ENCODE data around the gene TMOD1. TPM values are rescaled to one million over a fixed set of nuclear protein-coding genes. Genes with fewer than 3 reads are reported as not detected.

Gene TMOD1
- total RNA-seq, 1 donor from 2014 or later = 0.79 TPM

DNA sequence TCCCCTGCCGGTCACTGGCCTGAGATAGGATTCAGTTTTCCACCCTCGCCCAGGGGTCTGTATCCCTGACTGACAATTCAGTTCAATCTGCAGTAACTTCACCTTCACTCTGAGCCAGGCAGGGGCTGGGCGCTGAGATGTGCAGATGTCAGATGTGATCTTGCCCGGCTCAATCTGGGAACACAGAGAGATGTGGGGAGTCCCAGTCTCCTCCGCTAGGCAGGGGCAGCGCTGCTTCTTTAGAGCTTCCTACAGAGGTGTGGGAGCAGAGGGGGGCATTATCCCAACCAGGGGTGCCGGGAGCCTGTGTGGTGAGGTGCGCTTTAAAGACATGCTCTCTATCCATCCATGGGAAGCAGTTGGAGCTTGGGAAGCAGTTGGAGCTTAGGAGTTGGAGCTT lies 14.6 kb downstream of the TMOD1 start:
- DNase-seq (ENCODE audit: low read depth in 2 of 2) = no peak

DNA sequence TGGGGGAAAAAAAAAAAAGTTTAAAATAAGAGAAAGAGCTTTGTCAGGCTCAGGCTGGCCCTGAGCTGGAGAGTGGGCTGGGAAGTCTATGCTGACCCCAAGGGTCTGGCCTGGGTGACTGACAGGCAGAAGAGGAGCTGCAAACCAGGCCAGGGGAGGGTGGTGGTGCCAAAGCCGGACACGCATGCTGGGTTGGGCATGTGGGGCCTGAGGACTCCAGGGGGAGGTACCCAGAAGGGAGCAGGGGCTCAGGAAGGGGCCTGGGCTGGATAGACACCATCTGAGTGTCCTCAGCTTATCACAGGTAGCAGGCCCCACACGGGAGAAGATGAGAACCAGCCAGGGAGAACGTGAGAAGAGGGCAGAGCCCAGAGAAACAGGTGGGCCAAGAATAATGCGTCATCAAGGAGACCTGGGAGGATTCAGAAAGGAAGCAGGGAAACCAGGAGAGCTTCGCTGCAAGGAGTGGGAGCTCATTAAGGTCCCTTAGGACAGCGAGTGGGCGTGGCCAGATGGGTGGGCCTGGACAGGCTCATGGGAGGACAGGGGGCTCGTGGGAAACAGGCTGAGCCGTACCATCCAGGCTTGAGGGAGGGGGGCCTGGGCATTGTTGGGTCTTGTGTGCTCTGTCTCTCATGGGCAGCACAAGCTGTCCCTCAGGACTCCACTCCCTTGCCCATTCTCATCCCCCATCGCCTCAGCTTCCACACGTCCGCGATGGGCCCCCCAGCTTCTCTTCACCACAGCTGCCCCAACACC lies 16.0 kb downstream of the TMOD1 start:
- DNase-seq (ENCODE audit: low read depth in 2 of 2) = no peak

- no peak for DNase-seq (ENCODE audit: low read depth in 2 of 2)
Observed at GRCh38 chr9:97518166-97518908, 16.9 kb downstream of the TMOD1 start.

DNA sequence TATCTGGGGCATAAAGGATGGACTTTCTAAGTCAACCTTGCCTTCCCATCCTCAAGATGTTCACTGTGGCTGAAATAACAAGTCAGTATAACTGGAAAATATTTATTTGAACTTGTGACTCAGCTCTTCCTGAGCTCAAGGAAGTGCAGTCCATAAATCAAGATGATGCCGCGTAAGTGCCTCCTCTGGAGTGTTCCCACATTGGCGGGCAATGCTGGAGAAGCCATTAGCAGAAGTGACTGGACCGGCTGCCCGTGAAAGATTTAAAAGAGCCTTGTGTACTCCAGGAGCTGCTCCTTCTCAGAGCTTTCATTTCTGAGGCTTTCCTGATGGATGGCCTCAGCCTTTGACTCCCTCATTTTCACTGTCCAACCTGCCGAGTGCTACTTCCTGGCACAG lies 17.4 kb downstream of the TMOD1 start:
- peak; percentile 50 to 98 for DNase-seq (ENCODE audit: low read depth in 2 of 2)

GRCh38 chr9:97519441-97519970 lies 18.0 kb downstream of the TMOD1 start:
- DNase-seq (ENCODE audit: low read depth in 2 of 2) = no peak

GRCh38 chr9:97521576-97522333 lies 20.3 kb downstream of the TMOD1 start:
- DNase-seq (ENCODE audit: low read depth in 2 of 2) = no peak

DNA sequence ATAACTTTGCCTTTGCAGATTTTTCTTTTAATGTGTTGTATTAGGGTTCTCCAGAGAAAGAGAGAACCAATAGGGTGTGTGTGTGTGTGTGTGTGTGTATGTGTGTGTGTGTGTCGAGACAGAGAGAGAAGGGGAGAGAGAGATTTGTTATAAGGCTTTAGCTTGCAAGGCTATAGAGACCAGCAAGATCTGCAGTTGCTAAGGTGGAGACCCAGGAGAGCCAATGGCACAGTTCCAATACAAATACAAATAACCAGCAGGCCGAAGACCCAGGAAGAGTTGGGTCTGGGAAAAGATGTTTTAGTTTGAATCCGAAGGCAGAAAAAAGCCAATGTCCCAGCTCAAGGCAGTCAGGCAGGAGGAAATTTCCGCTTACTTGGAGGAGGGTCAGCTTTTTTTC lies 23.0 kb downstream of the TMOD1 start:
- no peak for DNase-seq (ENCODE audit: low read depth in 2 of 2)

DNA sequence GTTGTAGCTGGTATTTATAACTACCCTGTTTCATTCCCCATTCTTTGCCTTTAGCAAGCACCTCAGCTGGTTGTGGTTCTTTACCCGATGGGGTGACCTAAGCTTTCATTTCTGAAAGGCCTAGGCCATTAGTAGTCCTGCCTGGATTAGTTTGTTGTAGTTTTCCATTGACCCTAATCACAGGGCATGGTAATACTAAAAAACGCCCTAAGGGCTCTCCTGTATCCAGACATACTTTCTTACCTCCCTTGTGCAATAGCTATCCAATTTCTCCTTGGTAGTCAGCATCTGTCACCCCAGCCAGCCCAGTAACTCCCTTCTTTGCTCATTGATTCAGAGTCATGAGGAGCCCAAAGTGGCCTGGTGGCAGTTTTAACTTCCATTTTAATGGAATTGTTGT lies 24.0 kb downstream of the TMOD1 start:
- no peak for DNase-seq (ENCODE audit: low read depth in 2 of 2)

DNA sequence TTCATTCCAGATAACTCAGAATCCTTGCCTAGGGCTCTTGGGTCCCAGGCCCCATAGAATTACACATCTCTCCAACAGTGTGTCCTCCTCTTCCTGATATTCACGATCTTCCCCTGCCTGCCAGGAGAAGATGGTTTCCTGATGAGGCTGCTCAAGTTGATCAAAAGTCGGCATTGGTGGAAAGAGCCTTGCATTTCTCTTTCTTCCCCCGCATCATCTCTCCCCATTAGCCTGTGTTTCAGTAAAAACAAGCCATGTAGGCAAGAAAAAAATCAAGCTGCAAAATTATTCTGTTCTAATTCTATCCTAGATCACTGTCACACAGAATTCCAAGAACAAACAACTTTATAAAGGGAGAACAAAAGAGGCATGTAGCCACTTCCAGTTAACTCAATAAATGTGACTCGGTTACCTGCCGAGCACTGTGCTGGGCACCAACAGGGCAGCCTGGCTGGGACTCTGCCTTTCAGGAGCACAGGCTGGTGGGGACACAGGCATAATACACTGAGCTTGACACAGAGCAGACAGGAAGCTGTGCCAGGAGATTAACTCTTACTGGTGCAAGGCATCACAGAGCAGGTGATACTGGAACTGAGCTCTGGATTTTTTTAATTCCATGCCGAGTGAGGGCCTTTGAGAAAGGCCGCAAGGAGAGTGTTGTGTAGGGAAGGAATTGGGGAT lies 25.6 kb downstream of the TMOD1 start:
- DNase-seq (ENCODE audit: low read depth in 2 of 2) = no peak

- DNase-seq (ENCODE audit: low read depth in 2 of 2) = no peak
Observed at GRCh38 chr9:97527626-97528528, 26.4 kb downstream of the TMOD1 start.

- no peak for DNase-seq (ENCODE audit: low read depth in 2 of 2)
Observed at GRCh38 chr9:97528529-97529230, 27.2 kb downstream of the TMOD1 start.

DNA sequence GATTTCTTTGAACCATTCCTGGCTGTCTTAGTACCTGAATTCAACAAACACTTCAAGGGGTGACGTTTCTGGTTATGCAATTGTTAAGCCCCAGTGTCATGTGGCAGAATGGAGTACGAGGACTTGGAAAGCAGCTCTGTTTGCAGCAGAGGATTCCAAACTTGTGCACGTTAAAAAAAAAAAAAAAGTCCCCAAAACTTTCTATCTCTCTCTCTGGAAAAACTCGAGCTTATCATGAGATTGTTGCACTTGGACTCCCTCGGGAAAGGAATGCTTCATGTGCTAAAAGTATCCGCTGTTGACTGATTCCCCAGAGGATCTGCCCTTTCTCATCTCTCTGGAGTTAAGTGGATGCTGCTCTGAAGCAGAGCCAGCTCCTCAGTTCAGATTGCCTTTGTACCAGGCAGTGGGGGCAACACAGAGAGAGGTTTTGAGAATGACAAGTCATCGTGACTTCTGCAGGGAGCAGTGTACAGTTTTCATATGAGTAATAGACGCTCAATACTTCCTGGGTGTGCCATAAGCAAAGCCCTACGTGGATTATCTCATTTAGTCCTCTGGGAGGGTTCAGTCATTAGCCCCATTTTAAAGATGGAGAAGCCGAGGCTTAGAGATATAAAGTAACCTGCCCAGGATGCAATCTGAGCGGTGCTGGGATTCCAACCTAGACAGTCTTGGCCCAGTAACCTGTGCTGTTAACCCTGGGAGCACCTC lies 28.1 kb downstream of the TMOD1 start:
- peak in 1 of 2 donors; percentile 48 for DNase-seq (ENCODE audit: low read depth in 2 of 2)

DNA sequence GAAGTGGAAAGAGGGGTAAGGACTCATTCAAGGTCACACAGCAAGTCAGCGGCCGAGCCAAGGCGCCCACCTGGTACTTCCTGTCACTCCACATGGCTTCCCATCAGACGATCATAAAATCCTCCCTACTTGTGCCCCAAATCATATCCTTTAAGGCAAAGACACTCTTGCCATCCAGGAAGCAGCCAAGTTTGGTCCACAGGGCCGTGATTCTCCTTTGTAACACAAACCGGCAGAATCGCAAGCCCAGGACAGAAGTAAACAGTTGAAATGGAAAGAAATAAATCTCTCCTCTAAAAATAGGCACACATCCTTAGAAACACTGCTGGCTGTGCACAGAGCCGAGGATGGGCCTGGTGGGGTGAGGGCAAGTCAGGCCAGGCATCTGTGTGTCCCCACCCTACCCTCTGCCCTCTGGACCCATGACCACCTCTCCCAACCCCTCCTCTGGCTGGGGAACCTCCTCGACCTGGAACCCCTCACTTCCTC lies 30.5 kb downstream of the TMOD1 start:
- DNase-seq (ENCODE audit: low read depth in 2 of 2) = no peak

DNA sequence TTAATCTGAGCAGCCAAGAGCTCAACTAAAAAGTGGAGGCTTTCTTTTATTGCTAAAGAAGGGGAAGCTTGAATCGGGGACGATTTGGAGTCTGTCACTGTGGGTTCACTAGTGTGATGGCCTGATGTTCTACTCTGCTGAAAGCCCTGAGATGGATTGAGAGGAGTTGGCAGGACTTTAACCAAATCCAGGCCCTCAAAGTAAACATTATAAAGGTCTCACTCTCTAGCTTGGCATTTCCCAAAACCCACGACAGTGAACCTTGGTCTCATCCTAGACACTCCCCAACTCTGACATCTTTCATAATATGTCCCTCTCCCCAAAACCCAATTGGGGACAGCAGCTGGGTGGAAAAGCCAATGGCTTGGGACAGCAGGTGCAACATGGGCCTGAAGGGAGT lies 32.7 kb downstream of the TMOD1 start:
- DNase-seq (ENCODE audit: low read depth in 2 of 2) = no peak

DNA sequence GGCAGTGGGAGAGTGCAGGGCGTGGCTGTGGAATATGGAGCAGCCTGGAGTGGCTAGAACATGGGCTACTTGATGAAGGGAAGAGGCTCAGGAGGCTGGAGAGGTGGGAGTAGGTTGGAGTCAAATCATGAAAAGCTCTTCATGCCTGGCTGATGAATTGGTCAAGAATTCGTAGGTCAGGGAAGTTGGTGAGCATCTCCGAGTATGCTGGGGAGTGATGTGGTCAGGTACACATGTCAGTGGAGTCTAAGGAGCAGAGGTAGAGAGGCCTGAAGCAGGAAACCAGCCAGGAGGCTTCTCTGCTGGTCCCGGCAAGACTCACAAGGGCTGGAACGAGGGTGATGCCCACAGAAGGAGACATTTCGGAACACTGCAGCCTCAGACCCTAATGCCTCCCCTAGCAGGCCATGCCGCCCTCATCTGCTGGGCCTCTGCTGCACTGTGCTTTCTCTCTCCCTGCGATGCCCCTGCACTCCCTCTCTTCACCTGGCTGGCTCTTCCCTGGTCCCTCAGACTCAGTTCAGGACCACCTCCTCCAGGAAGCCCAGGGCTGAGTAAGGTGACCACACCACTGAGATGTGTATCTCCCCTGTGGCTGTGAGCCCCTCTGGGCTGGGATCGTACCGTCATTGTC lies 33.6 kb downstream of the TMOD1 start:
- no peak for DNase-seq (ENCODE audit: low read depth in 2 of 2)

GRCh38 chr9:97535771-97536170 lies 34.3 kb downstream of the TMOD1 start:
- no peak for DNase-seq (ENCODE audit: low read depth in 2 of 2)

GRCh38 chr9:97536480-97536879 lies 35.0 kb downstream of the TMOD1 start:
- DNase-seq (ENCODE audit: low read depth in 2 of 2) = no peak

DNA sequence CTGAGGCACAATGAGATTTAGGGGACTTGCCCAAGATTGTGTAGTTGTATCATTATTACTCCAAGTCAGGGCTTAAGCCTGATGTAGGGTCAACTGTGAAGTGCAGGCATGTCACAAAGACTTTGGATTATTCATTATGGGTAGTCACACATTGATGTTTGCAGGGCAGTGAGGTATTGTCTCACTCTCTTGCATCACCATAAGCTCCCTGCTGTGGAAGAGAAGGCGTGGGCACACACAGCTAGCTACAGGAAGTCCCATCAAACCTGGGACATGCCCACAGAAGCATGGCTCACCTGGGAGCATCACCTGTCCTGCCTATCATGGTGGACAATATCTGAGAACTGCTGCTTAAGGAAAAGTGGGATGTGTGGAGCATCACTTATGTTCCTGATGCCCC lies 42.1 kb downstream of the TMOD1 start:
- no peak for DNase-seq (ENCODE audit: low read depth in 2 of 2)

GRCh38 chr9:97545486-97545885 lies 44.0 kb downstream of the TMOD1 start:
- no peak for DNase-seq (ENCODE audit: low read depth in 2 of 2)

All from lung microvascular endothelial cell (primary cell).